HG03342 (cell line): ENCODE results near the gene DHRSX.
"Not testable (repeated sequence)": the region's sequence is repeated elsewhere in the genome, so short reads cannot be mapped to it uniquely, and the experiment has no call there.

ENCODE experiments used
- ATAC-seq: cut with Tn5 transposase; IDR thresholded peaks from one replicate; pipeline ENCODE4 v1.9.1; 2021; ENCODE audit warnings: mild to moderate bottlenecking, moderate library complexity; ENCODE audit not compliant: unreplicated experiment

Gene DHRSX

GRCh38 chrX:2226906-2227656 lies 273.7 kb downstream of the DHRSX start:
- ATAC-seq, result no peak

- no peak for ATAC-seq
Measured at GRCh38 chrX:2226182-2226581, 274.6 kb downstream of the DHRSX start.

GRCh38 chrX:2224597-2225235 lies 276.1 kb downstream of the DHRSX start:
- no peak for ATAC-seq

GRCh38 chrX:2224161-2224560 lies 276.6 kb downstream of the DHRSX start:
- no peak for ATAC-seq

- no peak for ATAC-seq
Measured at GRCh38 chrX:2220829-2221567, 279.8 kb downstream of the DHRSX start.

- no peak for ATAC-seq
Measured at GRCh38 chrX:2220296-2220695, 280.5 kb downstream of the DHRSX start.

- ATAC-seq, result not testable (repeated sequence)
Measured at GRCh38 chrX:2214138-2214823, 286.5 kb downstream of the DHRSX start.

- not testable (repeated sequence) for ATAC-seq
Measured at GRCh38 chrX:2211667-2212066, 289.1 kb downstream of the DHRSX start.

GRCh38 chrX:2193273-2193592 lies 307.5 kb downstream of the DHRSX start:
- no peak for ATAC-seq

GRCh38 chrX:2192584-2193272 lies 308.0 kb downstream of the DHRSX start:
- no peak for ATAC-seq

- no peak for ATAC-seq
Measured at GRCh38 chrX:2188840-2189239, 311.9 kb downstream of the DHRSX start.

- ATAC-seq, result no peak
Measured at GRCh38 chrX:2188330-2188792, 312.4 kb downstream of the DHRSX start.

- no peak for ATAC-seq
Measured at GRCh38 chrX:2187352-2188115, 313.2 kb downstream of the DHRSX start.

GRCh38 chrX:2185341-2186082 lies 315.3 kb downstream of the DHRSX start:
- ATAC-seq, result no peak

- no peak for ATAC-seq
Measured at GRCh38 chrX:2184089-2184488, 316.7 kb downstream of the DHRSX start.

GRCh38 chrX:2183193-2183725 lies 317.5 kb downstream of the DHRSX start:
- no peak for ATAC-seq

GRCh38 chrX:2177541-2177940 lies 323.2 kb downstream of the DHRSX start:
- ATAC-seq, result no peak

GRCh38 chrX:2176733-2177132 lies 324.0 kb downstream of the DHRSX start:
- no peak for ATAC-seq

- ATAC-seq, result no peak
Measured at GRCh38 chrX:2176274-2176673, 324.5 kb downstream of the DHRSX start.
